HepG2 (cell line): ENCODE results near the gene BEGAIN. TPM values are rescaled to one million over a fixed set of nuclear protein-coding genes. Genes with fewer than 3 reads are reported as not detected.

ENCODE experiments used
- ATAC-seq: fragments of 200-7000 bp; cut with Tn5 transposase; 3 replicates; pipeline ENCODE4 v1.9.1; 2020; ENCODE audit warnings: mild to moderate bottlenecking, moderate library complexity
- BruUV-seq: library from RNA; stranded (reverse); fragments of 400-500 nt; replicated peaks from 2 replicates; lab custom pipeline; 2021; lab: Mats Ljungman, UMichigan
- CTCF ChIA-PET: fragments of 300-600 bp; formaldehyde crosslinking; extraction: SDS; loops from one replicate; lab custom pipeline; 2021; ENCODE audit warnings: low total read pairs, inconsistent platforms, low intra/inter-chr PET ratio; lab: Yijun Ruan, JAX
- POLR2A ChIA-PET: fragments of 350-600 bp; sonication (Branson Sonifier 250); formaldehyde crosslinking; loops from one replicate; lab custom pipeline; 2020; ENCODE audit warnings: antibody characterized with exemption, inconsistent platforms; lab: Yijun Ruan, JAX
- DNase-seq: peaks from one replicate; pipeline ENCODE4 v3.0.0-alpha.2; 2015; ENCODE audit warnings: low spot score
- FAIRE-seq: peaks from 3 replicates; lab custom pipeline; 2011; peaks lifted over from hg19 to GRCh38; lab: Jason Lieb, UNC
- H2AFZ ChIP-seq: one replicate; pipeline ENCODE4 v1.6.1; 2011; ENCODE audit warnings: low read length, inconsistent platforms
- H3K27ac ChIP-seq: fragments of 300-600 bp; 3 replicates; pipeline ENCODE4 v1.8.0; 2011; ENCODE audit warnings: mixed run types, mild to moderate bottlenecking, mixed read lengths, low read length, inconsistent platforms; ENCODE audit not compliant: insufficient read depth; ENCODE audit errors: extremely low read length
- H3K27me3 ChIP-seq, 2 experiments: fragments of 200-600 bp in 1 of 2; 2 replicates in 1 of 2; 3 replicates in 1 of 2; pipeline versions ENCODE4 v1.6.0 to v1.8.0; 2011; ENCODE audit warnings: low read length in 2 of 2, mild to moderate bottlenecking in 2 of 2, moderate library complexity in 2 of 2, inconsistent platforms in 1 of 2; ENCODE audit not compliant: insufficient read depth in 2 of 2, control insufficient read depth in 1 of 2
- H3K36me3 ChIP-seq, 2 experiments: fragments of 200-600 bp in 1 of 2; replicated peaks in 1 of 2; 2 replicates in 1 of 2; 3 replicates in 1 of 2; pipeline versions ENCODE4 v1.5.1 to v1.8.0; 2011; ENCODE audit warnings: low read length in 2 of 2, inconsistent platforms in 1 of 2; ENCODE audit not compliant: insufficient read depth in 2 of 2, control insufficient read depth in 1 of 2
- H3K4me1 ChIP-seq: 2 replicates; pipeline ENCODE4 v1.5.1; 2012; ENCODE audit warnings: low read length, inconsistent platforms; ENCODE audit not compliant: insufficient read depth
- H3K4me2 ChIP-seq: 2 replicates; pipeline ENCODE4 v1.6.0; 2011; ENCODE audit warnings: low read depth, low read length, inconsistent platforms
- H3K4me3 ChIP-seq, 3 experiments: fragments of 200-600 bp in 1 of 3; sonication (generic), shearing (Covaris generic) in 1 of 3; replicated peaks in 1 of 3; 2 replicates each; pipeline ENCODE4 v1.5.1; 2011 to 2016; ENCODE audit warnings: low read length in 3 of 3, inconsistent platforms in 2 of 3, low read depth in 2 of 3, mild to moderate bottlenecking in 2 of 3, control low read depth in 1 of 3, mixed read lengths in 1 of 3; ENCODE audit not compliant: insufficient read depth in 1 of 3
- H3K79me2 ChIP-seq: one replicate; pipeline ENCODE4 v1.6.1; 2011; ENCODE audit warnings: low read length, inconsistent platforms; ENCODE audit not compliant: insufficient read depth
- H3K9ac ChIP-seq: 2 replicates; pipeline ENCODE4 v1.6.0; 2011; ENCODE audit warnings: mild to moderate bottlenecking, low read depth, low read length, inconsistent platforms; ENCODE audit not compliant: insufficient read depth
- H3K9me3 ChIP-seq: 2 replicates; pipeline ENCODE4 v1.5.1; 2012; ENCODE audit warnings: mild to moderate bottlenecking, low read length
- H4K20me1 ChIP-seq: 2 replicates; pipeline ENCODE4 v1.6.0; 2011; ENCODE audit warnings: inconsistent platforms, mild to moderate bottlenecking, low read length, moderate library complexity; ENCODE audit not compliant: insufficient read depth
- ADNP ChIP-seq: sonication (generic); formaldehyde crosslinking; IDR thresholded peaks from 2 replicates; pipeline ENCODE4 v1.4.0; 2020; ENCODE audit warnings: missing genetic modification reagents
- GTF3A ChIP-seq: sonication (generic); formaldehyde crosslinking; conservative IDR thresholded peaks from 2 replicates; pipeline ENCODE4 v1.4.0; 2020; ENCODE audit warnings: mild to moderate bottlenecking, missing genetic modification reagents
- HDAC1 ChIP-seq: sonication (generic); formaldehyde crosslinking; IDR thresholded peaks from 2 replicates; pipeline ENCODE4 v1.5.1; 2020; ENCODE audit warnings: mild to moderate bottlenecking, missing genetic modification reagents
- KLF13 ChIP-seq: sonication (generic); formaldehyde crosslinking; IDR thresholded peaks from 2 replicates; pipeline ENCODE4 v1.4.0; 2020; ENCODE audit warnings: mild to moderate bottlenecking, missing genetic modification reagents
- NCOR1 ChIP-seq: fragments of 200-600 bp; sonication (generic); IDR thresholded peaks from 2 replicates; pipeline ENCODE4 v1.7.0; 2017; ENCODE audit warnings: antibody characterized with exemption, low read length, borderline replicate concordance
- SP5 ChIP-seq: IDR thresholded peaks from 2 replicates; pipeline ENCODE4 v1.6.1; 2016; ENCODE audit warnings: low read depth, borderline replicate concordance
- U2AF1 ChIP-seq: fragments of 200-400 bp; formaldehyde crosslinking; optimal IDR thresholded peaks from 2 replicates; pipeline ENCODE3; 2017; ENCODE audit warnings: mild to moderate bottlenecking, low read depth, low read length
- YEATS2 ChIP-seq: sonication (generic); formaldehyde crosslinking; IDR thresholded peaks from 2 replicates; pipeline ENCODE4 v1.4.0; 2020; ENCODE audit warnings: missing genetic modification reagents, borderline replicate concordance
- ZBTB44 ChIP-seq: sonication (generic); formaldehyde crosslinking; IDR thresholded peaks from 2 replicates; pipeline ENCODE4 v1.4.0; 2020; ENCODE audit warnings: missing genetic modification reagents
- ZFP90 ChIP-seq: sonication (generic); formaldehyde crosslinking; IDR thresholded peaks from 2 replicates; pipeline ENCODE4 v1.8.0; 2022; ENCODE audit warnings: missing genetic modification reagents, mild to moderate bottlenecking, inconsistent platforms, borderline replicate concordance
- ZNF616 ChIP-seq: sonication (generic); formaldehyde crosslinking; IDR thresholded peaks from 2 replicates; pipeline ENCODE4 v1.5.0; 2020; ENCODE audit warnings: low read depth, mild to moderate bottlenecking, missing genetic modification reagents
- ZNF749 ChIP-seq: sonication (generic); formaldehyde crosslinking; IDR thresholded peaks from 2 replicates; pipeline ENCODE4 v1.8.0; 2022; ENCODE audit warnings: mild to moderate bottlenecking, missing genetic modification reagents, moderate library complexity, borderline replicate concordance
- ZNF766 ChIP-seq: sonication (generic); formaldehyde crosslinking; IDR thresholded peaks from 2 replicates; pipeline ENCODE4 v1.5.0; 2020; ENCODE audit warnings: missing genetic modification reagents, borderline replicate concordance
- ZNF891 ChIP-seq: sonication (generic); formaldehyde crosslinking; IDR thresholded peaks from 2 replicates; pipeline ENCODE4 v1.5.0; 2020; ENCODE audit warnings: mild to moderate bottlenecking, missing genetic modification reagents
- WGBS: methylation state at CpG from one replicate; pipeline ENCODE4 v1.1.6; 2017; ENCODE audit warnings: low lambda C conversion rate; 5-methylcytosine and 5-hydroxymethylcytosine counted together
- in situ Hi-C: cut with HindIII; loops from 2 replicates; pipeline ENCODE4 v1.10.0; 2017; ENCODE audit warnings: low pct_unique_long_range_greater_than_20kb; ENCODE audit not compliant: extremely low pct_ligation_motif_present
- intact Hi-C: fragments of 100-400 bp; cut with micrococcal nuclease; formaldehyde crosslinking; loops from one replicate; pipeline ENCODE4 v1.10.0; 2022; ENCODE audit not compliant: unreplicated experiment
- polyA plus RNA-seq, 8 experiments: library from polyadenylated mRNA; depleted of rRNA in 3 of 8; stranded (reverse) in 7 of 8; unstranded in 1 of 8; fragments of >200 nt; fragmentation: Illumina TruSeq in 4 of 8; extraction: Trizol in 4 of 8; gene quantifications; 2 replicates each; pipeline versions ENCODE4 v1.2.1 to v1.2.3, GENCODE V29; 2011 to 2016; ENCODE audit warnings: low read depth in 4 of 8, missing spikeins in 1 of 8, mixed read lengths in 1 of 8; ENCODE audit not compliant: insufficient read depth in 1 of 8
- total RNA-seq, 5 experiments: library from RNA; depleted of rRNA; stranded (reverse); fragments of >200 nt; fragmentation: Illumina TruSeq; extraction: Trizol; gene quantifications; 2 replicates each; pipeline ENCODE4 v1.2.3, GENCODE V29; 2016; ENCODE audit warnings: low read depth in 1 of 5

BEGAIN gene
- total and polyA plus RNA-seq, 2 of the 13 experiments (the other 11 are each of a cell fraction or from before 2014, with no cell fraction given), result not detected

DNA sequence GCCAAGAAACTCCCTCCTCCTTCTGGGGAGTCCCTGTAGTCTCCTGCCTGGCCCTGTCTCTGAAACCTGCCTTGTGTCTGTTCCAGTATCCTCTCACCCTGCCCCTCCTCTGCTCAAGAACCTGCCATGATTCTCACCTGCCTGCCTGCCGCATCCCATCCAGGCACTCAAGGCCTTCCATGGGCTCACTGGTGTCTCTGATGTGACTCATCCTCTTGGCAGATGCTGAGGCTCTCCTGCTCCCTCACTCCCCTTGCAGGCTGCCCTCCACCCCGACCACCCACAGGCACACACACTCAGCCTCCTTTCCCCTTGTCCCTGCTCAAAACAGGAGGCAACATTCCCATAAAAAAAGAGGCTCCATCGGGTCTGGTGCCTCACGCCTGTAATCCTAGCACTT lies 5.8 kb upstream of the BEGAIN start:
- ATAC-seq, result no peak
- WGBS, result 23% methylated on average over 4 of the region's 4 CpGs
- no TSS peak for BruUV-seq

More for the DNA sequence above, 5.8 kb upstream of the BEGAIN start:
- Histone ChIP-seq H3K9ac (no peak overlapping the region), H4K20me1 (no peaks in the 10 kb centered on the region), H3K27ac (no peak overlapping the region), H3K79me2 (no peaks in the 10 kb centered on the region), H3K4me3 (no peak overlapping the region), H3K27me3 (peaks cover 9 to 77% of the 10 kb centered on the region in 2 experiments), H3K36me3 (no peaks in the 10 kb centered on the region), H3K9me3 (no peaks in the 10 kb centered on the region), H3K4me2 (no peak overlapping the region), H3K4me1 (no peaks in the 10 kb centered on the region), H2AFZ (no peak overlapping the region)
- ChIA-PET CTCF (no interaction called here), POLR2A (no interaction called here)
- TF ChIP-seq HDAC1 (CRISPR knock-in tag) (no peak), ZBTB44 (CRISPR knock-in tag) (no peak), U2AF1 (no peak), ZNF891 (CRISPR knock-in tag) (no peak), GTF3A (CRISPR knock-in tag) (no peak), SP5 (no peak), NCOR1 (no peak), YEATS2 (no peak), ZNF766 (CRISPR knock-in tag) (no peak), ZNF749 (CRISPR knock-in tag) (no peak), ZNF616 (CRISPR knock-in tag) (no peak), KLF13 (CRISPR knock-in tag) (no peak), ADNP (CRISPR knock-in tag) (no peak), ZFP90 (no peak)
- no peak for FAIRE-seq
- in situ Hi-C loops, result no loop called here
- intact Hi-C loops, result no loop called here
- no peak for DNase-seq
